SU-DHL-6 (cell line): ENCODE results near the gene DNALI1.

ENCODE experiments used
- CTCF ChIP-seq: fragments of 200-600 bp; sonication (generic); IDR thresholded peaks from one replicate; pipeline ENCODE4 v1.5.1; 2017; ENCODE audit warnings: antibody characterized with exemption, mild to moderate bottlenecking, low read length, moderate library complexity; ENCODE audit not compliant: insufficient read depth, poor library complexity, severe bottlenecking
- EZH2phosphoT487 ChIP-seq: fragments of 200-600 bp; sonication (generic), shearing (Covaris generic); conservative IDR thresholded peaks from 2 replicates; pipeline ENCODE4 v1.6.1; 2018; ENCODE audit warnings: mild to moderate bottlenecking, antibody characterized with exemption, low read length, moderate library complexity, mixed read lengths

GRCh38 chr1:37605806-37606474 is 49.2 kb downstream of the DNALI1 start:
- TF ChIP-seq CTCF (no peak), EZH2phosphoT487 (no peak)
